DMS53 treated with DMSO at 0.1 percent for 48 hours (cell line): ENCODE measurements around the gene FEM1A.
"Not testable (repeated sequence)": the region's sequence is repeated elsewhere in the genome, so short reads cannot be mapped to it uniquely, and the experiment has no call there.

Source experiments
- DNase-seq: peaks from one replicate; lab custom pipeline; 2025; ENCODE audit not compliant: unreplicated experiment; lab: John Stamatoyannopoulos, UW

FEM1A gene

DNA sequence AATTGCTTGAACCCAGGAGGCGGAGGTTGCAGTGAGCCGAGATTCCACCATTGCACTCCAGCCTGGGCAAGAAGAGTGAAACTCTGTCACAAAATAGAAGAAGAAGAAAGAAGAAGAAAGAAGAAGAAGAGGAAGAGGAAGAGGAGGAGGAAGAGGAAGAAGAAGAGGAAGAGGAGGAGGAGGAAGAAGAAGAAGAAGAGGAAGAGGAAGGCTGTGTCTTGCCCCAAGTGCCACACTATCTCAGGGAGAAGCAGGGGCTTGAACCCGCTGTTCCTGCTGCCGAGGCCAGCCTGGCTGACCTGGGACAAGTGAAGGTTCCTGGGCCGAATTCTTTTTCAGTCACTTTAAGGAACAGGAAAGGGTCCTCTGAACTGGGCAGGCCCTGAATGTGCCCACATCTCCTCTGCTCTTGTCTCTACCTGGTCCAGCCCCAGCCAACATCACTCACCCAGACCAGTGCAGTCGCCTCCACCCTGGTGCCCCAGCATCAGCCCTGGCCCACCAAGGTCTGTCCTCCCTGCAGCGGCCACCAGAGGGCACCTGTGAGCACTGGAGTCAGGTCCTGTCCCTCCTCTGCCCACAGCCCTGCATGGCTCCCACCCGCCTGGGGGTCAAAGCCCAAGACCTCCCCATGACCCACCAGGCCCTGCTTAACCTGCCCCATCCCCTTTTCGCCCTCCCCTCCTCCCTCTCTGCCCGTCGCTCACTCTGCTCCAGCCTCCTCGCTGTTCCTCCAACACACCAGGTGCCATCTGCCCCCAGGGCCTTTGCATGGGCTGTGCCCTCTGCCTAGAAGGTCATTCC, 20.0 kb downstream of the FEM1A start:
- peak; percentile 10 for DNase-seq

DNA sequence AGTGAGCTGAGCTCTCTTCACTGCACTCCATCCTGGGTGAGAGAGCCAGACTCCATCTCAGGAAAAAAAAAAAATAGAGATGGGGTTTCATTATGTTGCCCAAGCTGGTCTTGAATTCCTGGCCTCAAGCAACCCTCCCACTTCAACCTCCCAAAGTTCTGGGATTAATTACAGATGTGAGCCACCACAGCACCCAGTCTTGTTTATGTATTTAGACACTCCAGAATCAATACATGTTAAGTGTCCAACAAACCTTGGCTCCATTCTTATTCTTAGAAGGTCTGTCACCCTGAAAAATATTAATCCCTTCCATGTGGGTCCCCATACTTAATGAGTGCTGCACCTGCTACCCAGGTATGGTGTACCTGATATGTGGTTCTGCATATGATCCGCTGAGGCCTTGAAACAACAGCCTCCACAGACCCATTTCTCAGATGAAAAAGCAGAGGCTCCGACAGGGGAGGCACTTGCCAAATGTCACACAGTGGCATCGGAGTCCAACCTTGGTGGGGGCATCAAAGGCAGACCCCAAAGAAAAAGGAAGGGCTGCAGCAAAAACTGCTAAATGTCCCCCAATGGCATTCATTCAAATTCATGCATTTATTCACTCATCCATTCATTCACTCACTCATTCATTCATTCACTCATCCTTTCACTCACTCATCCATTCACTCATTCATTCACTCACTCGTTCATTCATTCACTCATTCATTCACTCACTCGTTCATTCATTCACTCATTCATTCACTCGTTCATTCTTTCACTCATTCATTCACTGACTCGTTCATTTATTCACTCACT, 23.3 kb downstream of the FEM1A start:
- DNase-seq, result no peak

DNA sequence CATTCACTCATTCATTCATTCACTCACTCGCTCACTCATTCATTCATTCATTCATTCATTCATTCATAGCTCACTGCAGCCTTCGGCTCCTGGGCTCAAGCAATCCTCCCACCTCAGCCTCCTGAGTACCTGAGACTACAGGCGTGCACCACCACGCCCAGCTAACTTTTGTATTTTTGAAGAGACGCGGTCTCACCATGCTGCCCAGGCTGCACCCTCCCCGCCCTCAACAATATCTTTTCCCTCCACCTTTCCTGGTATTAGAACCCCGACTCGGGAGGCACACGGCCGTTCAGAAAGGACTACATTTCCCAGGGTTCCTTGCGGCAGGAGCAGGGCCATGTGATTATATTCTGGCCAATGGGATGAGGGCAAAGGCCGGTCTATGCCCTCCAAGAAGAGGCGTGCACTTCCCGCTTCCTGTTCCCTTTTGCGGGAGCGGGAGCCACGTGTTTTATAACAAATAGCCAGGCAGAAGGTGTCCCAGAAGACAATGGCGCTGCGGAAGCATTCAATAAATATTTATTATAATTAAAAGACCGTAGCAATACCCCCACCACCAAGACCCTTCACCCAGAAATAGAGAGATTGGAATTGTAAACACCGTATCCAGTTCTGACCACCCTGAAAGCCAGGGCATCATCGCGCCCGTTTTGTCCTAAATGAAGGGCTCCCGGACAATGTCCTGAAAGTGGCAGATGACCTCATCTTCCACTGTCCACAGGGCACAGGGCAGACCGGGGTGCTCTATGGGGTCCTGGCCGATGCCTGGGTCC, 24.1 kb downstream of the FEM1A start:
- DNase-seq, result peak; percentile 81

DNA sequence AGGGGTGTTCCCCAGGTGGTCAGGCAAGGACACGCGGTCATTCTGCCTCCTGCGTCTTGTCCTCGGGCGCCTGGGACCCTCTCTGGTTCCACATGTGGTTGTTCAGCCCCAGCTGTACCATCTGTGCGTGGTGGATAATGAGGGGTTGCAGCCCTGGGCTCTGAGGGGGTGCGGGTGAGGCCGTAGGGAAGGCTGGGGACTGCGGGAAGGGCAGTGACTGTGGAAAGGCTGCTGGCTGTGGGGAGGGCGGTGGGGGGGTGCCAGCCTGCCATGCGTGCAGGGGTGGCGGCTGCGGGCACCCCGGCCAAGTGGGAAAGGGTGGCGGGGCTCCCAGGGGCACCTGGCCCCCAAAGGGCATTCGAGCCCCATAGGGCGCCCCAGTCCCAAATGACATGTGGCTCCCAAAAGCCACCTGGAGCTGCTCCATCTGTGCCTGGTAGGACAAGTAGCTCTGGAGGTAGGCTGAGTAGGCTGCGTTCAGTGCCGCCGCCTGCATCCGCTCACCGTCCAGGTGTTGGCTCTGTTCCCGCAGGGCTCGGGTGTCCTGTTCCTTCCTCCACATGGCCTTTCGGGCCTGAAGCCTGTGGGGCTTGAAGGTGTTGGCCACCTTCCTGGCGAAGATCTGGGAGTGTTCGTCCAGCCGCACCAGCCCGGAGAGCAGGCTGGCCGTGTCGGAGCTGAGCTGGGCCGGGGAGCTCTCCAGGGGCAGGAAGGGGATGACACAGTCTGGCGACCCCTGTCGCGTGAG, 24.8 kb downstream of the FEM1A start:
- no peak for DNase-seq

DNA sequence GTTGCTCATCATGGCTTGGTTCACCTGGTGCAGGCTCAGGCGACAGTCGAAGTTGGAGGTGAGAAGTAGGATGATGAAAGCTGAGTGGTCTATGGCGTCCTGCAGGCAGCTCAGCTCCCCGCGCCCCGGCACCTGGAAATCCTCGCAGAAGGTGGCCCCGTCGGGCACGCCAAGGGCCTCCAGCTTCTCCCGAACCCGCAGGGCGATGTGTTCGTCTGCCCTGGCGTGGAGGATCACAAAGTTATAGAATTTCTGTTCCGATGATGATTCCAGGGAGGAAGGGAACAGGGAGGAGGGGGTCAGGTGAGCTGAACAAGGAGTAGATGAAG, 25.4 kb downstream of the FEM1A start:
- DNase-seq, result no peak

DNA sequence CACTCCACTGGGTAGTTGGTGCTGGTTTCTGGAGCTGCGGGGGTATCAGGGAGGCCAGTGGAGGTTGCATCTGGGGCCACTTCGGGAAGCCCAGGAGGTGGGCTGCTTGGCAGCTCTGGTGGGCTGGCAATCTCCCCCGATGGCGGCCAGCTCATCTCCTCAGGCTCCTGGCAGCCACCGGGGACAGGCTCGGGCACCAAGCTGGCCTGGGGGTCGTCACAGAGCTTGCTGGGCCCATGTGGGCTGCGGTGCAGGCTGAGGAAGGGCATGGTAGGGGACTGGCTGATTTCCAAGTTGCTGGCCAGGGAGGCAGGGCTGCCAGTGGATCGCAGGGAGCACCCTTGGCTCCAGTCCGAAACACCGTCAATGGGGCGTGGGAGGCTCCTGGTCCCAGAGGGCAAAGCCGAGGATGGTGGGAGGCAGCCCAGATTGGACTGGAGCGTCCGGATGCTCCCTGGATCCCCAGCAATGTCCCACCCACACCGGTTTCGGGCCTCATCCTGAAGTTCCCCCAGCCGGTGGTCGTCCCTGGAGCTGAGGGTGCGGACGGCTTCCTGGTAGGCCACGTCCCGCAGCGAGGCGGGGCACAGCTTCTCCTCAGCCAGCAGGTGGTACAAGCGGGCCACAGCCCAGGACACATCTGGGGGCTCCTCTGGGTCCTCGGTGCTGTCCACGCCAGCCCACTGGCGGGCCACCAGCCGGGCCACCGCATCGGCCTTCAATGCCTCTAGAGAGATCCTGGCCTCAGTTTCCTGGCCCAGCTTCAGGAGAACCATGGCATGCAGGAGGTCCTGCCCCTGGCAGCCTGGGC, 26.1 kb downstream of the FEM1A start:
- DNase-seq, result no peak

DNA sequence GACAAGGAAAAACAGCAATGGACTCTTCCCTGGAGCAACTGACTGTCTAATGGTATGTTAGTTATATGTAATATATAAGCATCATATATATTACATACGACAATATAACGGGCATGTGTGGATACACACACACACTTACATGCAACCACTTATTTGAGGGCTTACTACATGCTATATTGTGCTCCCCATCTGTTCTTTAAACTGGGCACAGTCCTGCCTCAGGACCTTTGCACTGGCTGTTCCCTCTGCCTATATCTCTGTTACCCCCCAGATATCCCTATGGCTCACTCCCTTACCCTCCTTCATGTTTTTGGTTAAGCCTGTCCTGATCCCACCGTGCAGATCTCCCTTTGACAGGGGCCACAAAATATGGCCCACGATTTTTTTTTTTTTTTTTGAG, 29.7 kb downstream of the FEM1A start:
- no peak for DNase-seq

DNA sequence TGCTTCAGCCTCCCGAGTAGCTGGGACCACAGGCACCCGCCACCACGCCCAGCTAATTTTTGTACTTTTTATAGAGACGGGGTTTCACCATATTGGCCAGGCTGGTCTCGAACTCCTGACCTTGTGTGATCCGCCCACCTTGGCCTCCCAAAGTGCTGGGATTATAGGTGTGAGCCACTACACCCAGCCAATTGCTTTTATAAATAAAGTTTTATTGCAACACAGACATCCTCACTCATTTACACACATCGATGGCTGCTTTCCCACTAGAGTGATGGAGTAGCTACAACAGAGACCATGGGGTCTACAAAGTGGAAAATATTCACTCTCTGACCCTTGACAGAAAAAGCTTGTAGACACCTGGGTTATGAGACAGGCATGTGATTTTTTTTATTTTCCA, 30.8 kb downstream of the FEM1A start:
- not testable (repeated sequence) for DNase-seq

DNA sequence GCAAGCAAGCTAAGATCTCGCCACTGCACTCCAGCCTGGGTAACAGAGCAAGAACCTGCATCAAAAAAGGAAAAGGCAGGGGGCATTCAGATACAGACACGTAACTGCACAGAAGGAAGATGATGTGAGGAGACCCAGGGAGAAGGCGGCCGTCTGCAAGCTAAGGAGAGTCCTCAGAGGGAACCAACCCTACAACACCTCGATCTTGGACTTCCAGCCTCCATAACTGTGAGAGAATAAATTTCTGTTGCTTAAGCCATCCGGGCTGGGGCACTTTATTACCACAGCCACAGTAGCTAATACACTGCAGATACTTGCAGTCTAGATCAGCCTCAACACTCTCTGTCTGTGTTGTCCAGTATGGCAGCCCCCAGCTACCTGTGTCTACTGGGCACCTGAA, 32.0 kb downstream of the FEM1A start:
- DNase-seq, result no peak

DNA sequence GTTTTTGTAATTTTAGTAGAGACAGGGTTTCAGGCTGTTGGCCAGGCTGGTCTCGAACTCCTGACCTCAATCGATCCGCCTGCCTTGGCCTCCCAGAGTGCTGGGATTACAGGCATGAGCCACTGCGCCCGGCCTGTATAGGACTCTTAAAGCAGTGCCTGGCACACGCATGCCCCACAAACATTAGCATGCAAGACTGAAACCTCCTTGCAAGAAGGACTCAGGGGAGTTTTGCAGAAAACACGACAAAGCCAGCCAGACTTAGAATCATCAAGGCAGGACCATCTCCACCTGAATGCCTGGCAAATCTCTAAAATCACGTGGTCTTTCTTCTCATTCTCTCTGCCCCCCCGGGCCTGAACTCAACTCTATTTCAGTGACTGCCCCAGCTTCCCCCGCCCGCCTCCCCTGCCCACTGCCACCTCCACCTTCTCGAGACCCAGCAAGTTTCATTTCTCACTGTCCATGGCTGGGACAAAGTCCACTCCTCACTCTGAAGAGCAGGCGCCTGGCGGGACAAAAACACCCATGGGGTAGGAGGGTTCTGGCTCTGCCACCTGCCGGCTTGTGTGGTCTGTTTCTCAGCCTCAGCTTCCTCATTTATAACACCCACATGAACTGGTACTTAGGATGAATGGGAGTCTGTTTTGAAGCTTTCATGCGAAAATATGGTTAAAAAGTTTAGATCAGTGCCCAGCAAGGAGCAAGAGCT, 37.6 kb downstream of the FEM1A start:
- peak; percentile 19 for DNase-seq

DNA sequence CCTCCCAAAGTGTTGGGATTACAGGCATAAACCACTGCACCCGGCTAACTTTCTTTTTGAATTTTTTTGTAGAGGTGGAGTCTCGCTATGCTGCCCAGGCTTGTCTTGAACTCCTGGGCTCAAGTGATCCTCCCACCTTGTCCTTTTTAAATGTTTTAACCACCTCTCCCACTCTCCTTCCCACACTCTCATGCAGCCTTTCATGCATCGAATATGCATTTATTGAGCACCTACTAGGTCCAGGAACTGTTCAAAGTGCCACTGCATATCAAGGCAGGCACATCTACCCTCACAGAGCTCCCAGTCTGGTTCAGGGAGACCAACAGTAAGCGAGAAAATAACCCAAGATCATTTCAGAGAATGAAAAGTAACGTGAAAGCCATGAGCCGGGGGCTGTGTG, 38.8 kb downstream of the FEM1A start:
- DNase-seq, result no peak

DNA sequence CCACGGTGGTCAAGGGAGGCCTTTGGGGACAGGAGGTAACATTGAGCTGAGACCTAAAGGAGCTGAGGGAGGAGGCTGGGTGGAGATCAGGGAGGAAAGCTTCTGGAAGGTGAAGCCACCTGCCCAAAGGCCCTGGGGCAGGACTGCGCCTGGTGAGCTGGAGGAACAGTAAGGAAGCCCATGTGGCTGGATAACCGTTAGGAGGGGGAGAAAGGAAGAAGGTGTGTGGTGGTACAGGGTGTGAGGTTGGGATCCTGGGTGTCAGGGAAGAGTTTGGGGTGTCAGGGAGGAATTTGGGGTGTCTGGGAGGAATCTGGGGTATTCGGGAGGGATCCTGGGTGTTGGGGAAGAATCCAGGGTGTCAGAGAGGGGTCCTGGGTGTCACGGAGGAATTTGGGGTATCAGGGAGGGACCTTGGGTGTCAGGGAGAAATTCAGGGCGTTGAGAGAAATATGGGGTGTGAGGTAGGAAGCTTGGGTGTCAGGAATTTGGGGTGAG, 39.3 kb downstream of the FEM1A start:
- no peak for DNase-seq

DNA sequence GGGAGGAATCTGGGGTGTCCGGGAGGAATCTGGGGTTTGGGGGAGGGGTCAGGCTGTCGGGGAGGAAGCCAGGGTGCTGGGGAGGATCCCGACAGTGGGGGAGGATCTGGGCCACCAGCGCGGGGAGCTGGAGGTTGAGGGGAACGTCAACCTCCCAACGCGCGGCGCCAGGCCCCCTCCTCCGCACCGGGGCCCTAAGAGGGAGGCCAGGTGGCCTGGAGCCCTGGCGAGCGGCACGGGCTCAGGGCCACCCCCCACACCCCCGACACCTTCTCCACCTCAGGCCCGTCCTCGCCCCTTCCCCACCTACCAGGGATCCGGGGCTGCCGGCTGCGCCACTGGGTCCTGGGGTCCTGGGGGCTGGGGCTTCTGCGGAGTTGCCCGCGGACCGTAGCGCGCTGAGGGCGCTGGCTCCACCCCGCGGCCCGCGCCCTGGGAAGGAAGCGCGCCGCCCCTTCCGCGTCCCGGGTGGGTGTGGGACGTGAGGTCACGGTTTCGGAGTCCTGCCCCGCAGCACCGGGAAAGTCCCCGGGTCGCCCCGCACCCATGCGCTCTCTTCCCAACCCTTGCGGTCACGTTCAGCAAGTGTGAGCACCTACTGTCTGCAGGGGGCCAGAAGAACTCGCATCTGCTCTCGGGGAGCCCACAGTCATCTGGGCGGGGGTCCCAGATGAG, 39.9 kb downstream of the FEM1A start, which contains the start of gene TICAM1:
TICAM1 (minus strand) TSS at position 409 of the 675 bp plus-strand sequence. CDS start 13,335 bp downstream, outside the sequence.
- DNase-seq, result peak; percentile 5

DNA sequence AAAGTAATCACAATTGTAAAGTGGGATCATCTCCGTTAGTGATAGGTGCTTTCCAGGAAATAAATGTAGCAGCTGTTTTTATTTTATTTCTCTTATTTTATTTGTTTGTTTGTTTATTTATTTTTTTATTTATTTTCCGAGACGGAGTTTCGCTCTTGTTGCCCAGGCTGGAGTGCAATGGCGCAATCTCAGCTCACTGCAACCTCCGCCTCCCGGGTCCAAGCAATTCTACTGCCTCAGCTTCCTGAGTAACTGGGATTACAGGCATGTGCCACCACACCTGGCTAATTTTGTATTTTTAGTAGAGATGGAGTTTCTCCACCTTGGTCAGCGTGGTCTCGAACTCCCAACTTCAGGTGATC, 40.4 kb downstream of the FEM1A start:
- DNase-seq, result not testable (repeated sequence)

DNA sequence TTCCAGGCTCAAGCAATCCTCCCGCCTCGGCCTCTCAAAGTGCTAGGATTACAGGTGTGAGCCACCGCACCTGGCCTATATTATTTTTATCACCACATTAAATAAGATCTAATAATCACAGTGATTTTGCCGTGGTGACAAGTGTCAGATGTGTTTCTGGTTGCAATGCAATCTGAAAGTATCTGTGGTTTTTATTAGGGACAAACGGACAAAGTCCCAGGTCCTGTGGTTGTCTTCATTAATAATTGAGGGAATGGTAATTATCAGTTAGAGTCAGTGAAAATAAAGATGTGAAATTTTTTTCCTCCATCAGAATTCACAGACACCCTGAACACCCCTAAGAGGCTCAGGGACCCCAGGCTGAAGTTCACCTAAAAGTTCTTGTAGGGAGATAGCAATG, 41.2 kb downstream of the FEM1A start:
- no peak for DNase-seq

DNA sequence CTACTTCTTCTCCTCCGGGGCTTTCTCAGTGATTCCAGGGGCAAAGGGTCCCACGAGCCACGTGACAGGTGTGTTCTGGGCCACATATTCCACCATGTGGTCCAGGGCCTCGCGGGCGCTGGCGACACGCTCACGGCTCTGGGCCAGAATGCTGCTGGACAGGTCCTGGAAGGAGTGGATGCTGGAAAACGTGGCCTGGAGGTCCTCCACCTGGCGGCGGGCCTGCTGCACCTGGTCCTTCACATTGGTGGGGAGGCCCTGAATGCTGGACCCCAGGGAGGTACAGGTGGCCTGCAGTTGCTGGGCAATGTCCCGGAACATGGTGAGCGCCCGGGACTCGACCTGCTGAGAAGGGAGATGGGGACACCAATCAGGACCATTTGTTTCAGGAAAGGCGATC, 47.7 kb downstream of the FEM1A start:
- no peak for DNase-seq

DNA sequence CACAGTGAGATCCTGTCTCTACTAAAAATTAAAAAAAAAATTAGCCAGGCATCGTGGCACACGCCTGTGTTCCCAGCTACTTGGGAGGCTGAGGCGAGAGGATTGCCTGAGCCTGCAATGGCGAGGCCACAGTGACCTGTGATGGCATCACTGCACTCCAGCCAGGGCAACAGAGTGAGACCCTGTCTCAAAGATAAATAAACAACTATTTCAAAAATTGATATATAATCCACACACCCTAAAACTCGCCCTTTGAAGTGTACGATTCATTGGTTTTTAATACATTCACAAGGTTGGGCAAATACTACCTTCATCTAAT, 52.1 kb downstream of the FEM1A start:
- DNase-seq, result no peak

DNA sequence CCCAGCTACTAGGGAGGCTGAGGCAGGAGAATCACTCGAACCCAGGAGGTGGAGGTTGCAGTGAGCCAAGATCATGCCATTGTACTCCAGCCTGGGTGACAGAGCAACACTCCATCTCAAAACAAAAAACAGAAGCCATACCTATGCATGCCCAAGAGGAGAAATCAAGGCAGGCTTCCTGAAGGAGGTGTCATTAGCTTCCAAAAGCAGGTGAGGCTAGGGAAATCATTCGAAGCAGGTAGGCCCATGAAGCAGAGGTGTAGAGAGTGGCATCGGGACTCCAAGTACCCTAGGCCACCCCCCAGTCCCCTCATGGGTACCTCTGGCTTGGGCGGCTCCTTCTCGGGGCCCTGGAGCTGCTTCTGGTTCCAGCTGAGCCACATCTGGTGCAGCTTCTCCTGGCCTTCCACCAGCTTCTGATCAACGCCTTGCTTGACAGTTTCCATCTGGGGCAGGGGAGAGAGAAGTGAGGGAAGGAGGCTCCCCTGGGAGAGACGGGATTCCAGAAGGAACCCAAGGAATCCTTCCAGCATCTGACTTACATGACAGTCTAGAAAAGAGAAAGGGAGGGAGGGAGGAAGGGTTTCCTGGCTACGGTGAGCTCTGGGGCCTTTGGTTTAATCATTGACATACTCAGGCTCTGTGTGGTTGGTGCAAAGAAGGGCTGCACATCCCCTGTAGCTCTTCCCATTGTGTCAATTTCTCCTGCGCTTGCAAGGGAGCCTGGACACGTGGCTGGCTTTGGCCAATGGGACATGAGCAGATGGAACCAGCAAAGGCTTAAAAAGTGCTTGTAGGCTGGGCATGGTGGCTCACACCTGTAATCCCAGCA, 53.0 kb downstream of the FEM1A start:
- DNase-seq, result peak; percentile 49
